OCI-LY7 (cell line): ENCODE measurements around the gene CCDC194.

Experiments
- EZH2phosphoT487 ChIP-seq: fragments of 200-600 bp; sonication (generic); IDR thresholded peaks from 2 replicates; pipeline ENCODE4 v1.6.1; 2018; ENCODE audit warnings: low read depth, borderline replicate concordance, mild to moderate bottlenecking, mixed run types, antibody characterized with exemption, low read length, moderate library complexity, mixed read lengths
- TF ChIP-seq, protein P1 (sequence below): fragments of 200-600 bp; sonication (generic); conservative IDR thresholded peaks from 2 replicates; pipeline ENCODE4 v1.5.1; 2014; ENCODE audit warnings: mild to moderate bottlenecking, antibody characterized with exemption, low read length, moderate library complexity, mixed read lengths

DNA sequence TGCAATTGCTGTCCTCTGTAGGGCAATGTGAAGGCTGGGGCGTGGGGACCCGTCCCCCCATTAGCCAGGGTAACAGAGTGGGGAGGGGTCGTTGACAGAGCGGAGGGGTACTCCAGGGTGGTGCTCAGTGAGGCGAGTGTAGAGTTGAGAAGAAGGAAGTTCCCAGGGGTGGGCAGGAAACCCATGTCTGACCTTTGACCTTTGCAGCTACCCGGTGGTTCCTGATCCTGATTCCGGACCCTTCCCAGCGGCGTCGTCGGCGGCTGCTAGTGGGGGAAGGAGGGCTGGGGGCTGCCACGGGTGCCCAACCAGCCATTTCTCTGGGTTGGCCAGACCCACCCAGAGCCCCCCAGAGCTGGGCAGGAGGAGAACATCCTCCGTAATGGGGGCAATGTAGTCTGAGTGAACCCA lies 14.8 kb downstream of the CCDC194 start:
- TF ChIP-seq, protein P1, sequence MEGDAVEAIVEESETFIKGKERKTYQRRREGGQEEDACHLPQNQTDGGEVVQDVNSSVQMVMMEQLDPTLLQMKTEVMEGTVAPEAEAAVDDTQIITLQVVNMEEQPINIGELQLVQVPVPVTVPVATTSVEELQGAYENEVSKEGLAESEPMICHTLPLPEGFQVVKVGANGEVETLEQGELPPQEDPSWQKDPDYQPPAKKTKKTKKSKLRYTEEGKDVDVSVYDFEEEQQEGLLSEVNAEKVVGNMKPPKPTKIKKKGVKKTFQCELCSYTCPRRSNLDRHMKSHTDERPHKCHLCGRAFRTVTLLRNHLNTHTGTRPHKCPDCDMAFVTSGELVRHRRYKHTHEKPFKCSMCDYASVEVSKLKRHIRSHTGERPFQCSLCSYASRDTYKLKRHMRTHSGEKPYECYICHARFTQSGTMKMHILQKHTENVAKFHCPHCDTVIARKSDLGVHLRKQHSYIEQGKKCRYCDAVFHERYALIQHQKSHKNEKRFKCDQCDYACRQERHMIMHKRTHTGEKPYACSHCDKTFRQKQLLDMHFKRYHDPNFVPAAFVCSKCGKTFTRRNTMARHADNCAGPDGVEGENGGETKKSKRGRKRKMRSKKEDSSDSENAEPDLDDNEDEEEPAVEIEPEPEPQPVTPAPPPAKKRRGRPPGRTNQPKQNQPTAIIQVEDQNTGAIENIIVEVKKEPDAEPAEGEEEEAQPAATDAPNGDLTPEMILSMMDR = no peak
- no peak for TF ChIP-seq EZH2phosphoT487
